HepG2 (cell line): ENCODE measurements around the gene CSNK1D. TPM values are rescaled to one million over a fixed set of nuclear protein-coding genes. Genes with fewer than 3 reads are reported as not detected.

Experiments used
- HNRNPLL ChIP-seq: fragments of 200-400 bp; formaldehyde crosslinking; IDR thresholded peaks from 2 replicates; pipeline ENCODE4 v1.6.1; 2017; ENCODE audit warnings: mild to moderate bottlenecking, low read depth, low read length; ENCODE audit not compliant: poor library complexity, severe bottlenecking
- MATR3 ChIP-seq: sonication (generic); formaldehyde crosslinking; IDR thresholded peaks from 2 replicates; pipeline ENCODE4 v1.4.0; 2020; ENCODE audit warnings: missing genetic modification reagents
- SETDB1 ChIP-seq: sonication (generic); formaldehyde crosslinking; IDR thresholded peaks from 2 replicates; pipeline ENCODE4 v1.5.1; 2020; ENCODE audit warnings: missing genetic modification reagents, mild to moderate bottlenecking, borderline replicate concordance
- SOX13 ChIP-seq, 3 experiments: fragments of 450-650 bp in 1 of 3; sonication (generic) in 1 of 3; formaldehyde crosslinking in 1 of 3; IDR thresholded peaks in 2 of 3; conservative IDR thresholded peaks in 1 of 3; 2 replicates each; pipeline versions ENCODE4 v1.5.0 to v1.6.1; 2016 to 2020; ENCODE audit warnings: antibody characterized with exemption in 1 of 3, mild to moderate bottlenecking in 1 of 3, missing compliant biosample characterization in 1 of 3, missing genetic modification reagents in 1 of 3, moderate library complexity in 1 of 3
- ZFP36 ChIP-seq: fragments of 150-350 bp; IDR thresholded peaks from 2 replicates; pipeline ENCODE4 v1.6.1; 2018; ENCODE audit warnings: borderline replicate concordance, low read length, low read depth; ENCODE audit not compliant: partially characterized antibody
- ZIK1 ChIP-seq: sonication (generic); formaldehyde crosslinking; IDR thresholded peaks from 2 replicates; pipeline ENCODE4 v1.5.0; 2020; ENCODE audit warnings: mild to moderate bottlenecking, low read depth, missing genetic modification reagents, borderline replicate concordance
- ZNF710 ChIP-seq: sonication (generic); formaldehyde crosslinking; IDR thresholded peaks from 2 replicates; pipeline ENCODE4 v1.5.0; 2020; ENCODE audit warnings: mild to moderate bottlenecking, missing genetic modification reagents, borderline replicate concordance
- polyA plus RNA-seq, 8 experiments: library from polyadenylated mRNA; depleted of rRNA in 3 of 8; stranded (reverse) in 7 of 8; unstranded in 1 of 8; fragments of >200 nt; fragmentation: Illumina TruSeq in 4 of 8; extraction: Trizol in 4 of 8; gene quantifications; 2 replicates each; pipeline versions ENCODE4 v1.2.1 to v1.2.3, GENCODE V29; 2011 to 2016; ENCODE audit warnings: low read depth in 4 of 8, missing spikeins in 1 of 8, mixed read lengths in 1 of 8; ENCODE audit not compliant: insufficient read depth in 1 of 8
- total RNA-seq, 5 experiments: library from RNA; depleted of rRNA; stranded (reverse); fragments of >200 nt; fragmentation: Illumina TruSeq; extraction: Trizol; gene quantifications; 2 replicates each; pipeline ENCODE4 v1.2.3, GENCODE V29; 2016; ENCODE audit warnings: low read depth in 1 of 5
- TF ChIP-seq, protein P1 (sequence below): IDR thresholded peaks from 2 replicates; pipeline ENCODE4 v1.4.0; 2020; ENCODE audit warnings: mild to moderate bottlenecking, missing genetic modification reagents
- TF ChIP-seq, protein P2 (sequence below): sonication (generic); formaldehyde crosslinking; IDR thresholded peaks from 2 replicates; pipeline ENCODE4 v1.4.0; 2020; ENCODE audit warnings: mild to moderate bottlenecking, missing genetic modification reagents
- TF ChIP-seq, protein P3 (sequence below): sonication (generic); formaldehyde crosslinking; IDR thresholded peaks from 2 replicates; pipeline ENCODE4 v1.5.0; 2020; ENCODE audit warnings: missing genetic modification reagents

Gene CSNK1D
- total and polyA plus RNA-seq, 2 of the 13 experiments (the other 11 are each of a cell fraction or from before 2014, with no cell fraction given): 31.5 to 128 TPM

DNA sequence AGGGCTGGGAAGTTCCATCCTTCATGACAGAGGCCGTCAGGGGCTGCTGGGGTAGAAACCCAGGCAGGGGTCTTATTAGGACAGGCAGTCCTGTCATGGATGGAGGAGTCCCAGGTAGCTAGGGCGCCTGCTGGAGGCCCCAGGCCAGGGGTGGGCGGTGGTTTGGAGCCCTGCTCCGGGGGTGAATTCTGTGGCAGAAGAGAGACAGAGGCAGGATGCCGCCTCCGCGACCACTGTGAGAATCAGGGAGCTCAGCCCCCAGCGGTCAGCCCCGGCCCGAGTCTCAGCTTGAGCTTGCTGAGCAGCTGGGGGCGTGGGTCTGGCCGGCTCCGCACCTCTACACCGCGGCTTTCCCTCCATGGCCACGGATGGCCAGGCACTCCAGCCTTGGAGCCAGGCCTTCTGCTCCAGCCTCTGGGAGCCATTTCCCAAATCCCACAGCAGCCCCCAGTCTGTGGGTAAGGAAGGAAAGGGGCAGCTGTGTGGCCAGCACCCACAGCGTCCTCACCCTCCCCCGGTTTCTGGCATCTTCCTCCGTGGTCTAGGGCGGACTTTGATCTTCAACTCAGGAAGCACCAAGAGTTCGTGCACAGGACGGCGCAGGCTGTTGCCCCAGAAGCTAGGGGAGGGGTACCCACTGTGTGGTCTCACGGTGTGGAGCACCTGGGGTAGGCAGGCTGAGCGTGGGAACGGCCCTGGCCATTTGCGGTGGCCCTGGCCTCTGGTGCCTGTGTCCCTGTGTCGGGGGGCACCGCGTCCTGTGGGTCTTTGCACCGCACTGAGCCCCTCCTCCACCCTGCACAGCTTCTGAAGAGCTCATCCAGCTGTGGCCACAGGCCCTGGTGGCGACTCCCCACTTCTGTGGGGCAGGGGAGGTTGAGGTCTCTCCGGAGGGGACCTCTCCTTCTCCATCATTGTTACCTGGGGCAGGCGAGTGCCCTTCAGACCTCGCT is 29.8 kb upstream of the CSNK1D start (continued):
- TF ChIP-seq SOX13 (IDR thresholded peaks at IDR 0.05) (no peak), SOX13 (CRISPR knock-in tag; conservative IDR thresholded peaks at IDR 0.05 in 1 of 2, IDR thresholded peaks at IDR 0.05 in 1 of 2) (peak in 1 of 2 experiments; percentile 10; a peak in 1 of 4 replicates), SETDB1 (CRISPR knock-in tag) (no peak), MATR3 (CRISPR knock-in tag) (no peak), HNRNPLL (no peak), ZFP36 (no peak), ZNF710 (CRISPR knock-in tag) (no peak), ZIK1 (CRISPR knock-in tag) (peak; percentile 71; the same call in 1 of the 2 replicates)
- TF ChIP-seq, protein P1, sequence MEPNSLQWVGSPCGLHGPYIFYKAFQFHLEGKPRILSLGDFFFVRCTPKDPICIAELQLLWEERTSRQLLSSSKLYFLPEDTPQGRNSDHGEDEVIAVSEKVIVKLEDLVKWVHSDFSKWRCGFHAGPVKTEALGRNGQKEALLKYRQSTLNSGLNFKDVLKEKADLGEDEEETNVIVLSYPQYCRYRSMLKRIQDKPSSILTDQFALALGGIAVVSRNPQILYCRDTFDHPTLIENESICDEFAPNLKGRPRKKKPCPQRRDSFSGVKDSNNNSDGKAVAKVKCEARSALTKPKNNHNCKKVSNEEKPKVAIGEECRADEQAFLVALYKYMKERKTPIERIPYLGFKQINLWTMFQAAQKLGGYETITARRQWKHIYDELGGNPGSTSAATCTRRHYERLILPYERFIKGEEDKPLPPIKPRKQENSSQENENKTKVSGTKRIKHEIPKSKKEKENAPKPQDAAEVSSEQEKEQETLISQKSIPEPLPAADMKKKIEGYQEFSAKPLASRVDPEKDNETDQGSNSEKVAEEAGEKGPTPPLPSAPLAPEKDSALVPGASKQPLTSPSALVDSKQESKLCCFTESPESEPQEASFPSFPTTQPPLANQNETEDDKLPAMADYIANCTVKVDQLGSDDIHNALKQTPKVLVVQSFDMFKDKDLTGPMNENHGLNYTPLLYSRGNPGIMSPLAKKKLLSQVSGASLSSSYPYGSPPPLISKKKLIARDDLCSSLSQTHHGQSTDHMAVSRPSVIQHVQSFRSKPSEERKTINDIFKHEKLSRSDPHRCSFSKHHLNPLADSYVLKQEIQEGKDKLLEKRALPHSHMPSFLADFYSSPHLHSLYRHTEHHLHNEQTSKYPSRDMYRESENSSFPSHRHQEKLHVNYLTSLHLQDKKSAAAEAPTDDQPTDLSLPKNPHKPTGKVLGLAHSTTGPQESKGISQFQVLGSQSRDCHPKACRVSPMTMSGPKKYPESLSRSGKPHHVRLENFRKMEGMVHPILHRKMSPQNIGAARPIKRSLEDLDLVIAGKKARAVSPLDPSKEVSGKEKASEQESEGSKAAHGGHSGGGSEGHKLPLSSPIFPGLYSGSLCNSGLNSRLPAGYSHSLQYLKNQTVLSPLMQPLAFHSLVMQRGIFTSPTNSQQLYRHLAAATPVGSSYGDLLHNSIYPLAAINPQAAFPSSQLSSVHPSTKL (CRISPR knock-in tag): peak; percentile 75
- TF ChIP-seq, protein P2, sequence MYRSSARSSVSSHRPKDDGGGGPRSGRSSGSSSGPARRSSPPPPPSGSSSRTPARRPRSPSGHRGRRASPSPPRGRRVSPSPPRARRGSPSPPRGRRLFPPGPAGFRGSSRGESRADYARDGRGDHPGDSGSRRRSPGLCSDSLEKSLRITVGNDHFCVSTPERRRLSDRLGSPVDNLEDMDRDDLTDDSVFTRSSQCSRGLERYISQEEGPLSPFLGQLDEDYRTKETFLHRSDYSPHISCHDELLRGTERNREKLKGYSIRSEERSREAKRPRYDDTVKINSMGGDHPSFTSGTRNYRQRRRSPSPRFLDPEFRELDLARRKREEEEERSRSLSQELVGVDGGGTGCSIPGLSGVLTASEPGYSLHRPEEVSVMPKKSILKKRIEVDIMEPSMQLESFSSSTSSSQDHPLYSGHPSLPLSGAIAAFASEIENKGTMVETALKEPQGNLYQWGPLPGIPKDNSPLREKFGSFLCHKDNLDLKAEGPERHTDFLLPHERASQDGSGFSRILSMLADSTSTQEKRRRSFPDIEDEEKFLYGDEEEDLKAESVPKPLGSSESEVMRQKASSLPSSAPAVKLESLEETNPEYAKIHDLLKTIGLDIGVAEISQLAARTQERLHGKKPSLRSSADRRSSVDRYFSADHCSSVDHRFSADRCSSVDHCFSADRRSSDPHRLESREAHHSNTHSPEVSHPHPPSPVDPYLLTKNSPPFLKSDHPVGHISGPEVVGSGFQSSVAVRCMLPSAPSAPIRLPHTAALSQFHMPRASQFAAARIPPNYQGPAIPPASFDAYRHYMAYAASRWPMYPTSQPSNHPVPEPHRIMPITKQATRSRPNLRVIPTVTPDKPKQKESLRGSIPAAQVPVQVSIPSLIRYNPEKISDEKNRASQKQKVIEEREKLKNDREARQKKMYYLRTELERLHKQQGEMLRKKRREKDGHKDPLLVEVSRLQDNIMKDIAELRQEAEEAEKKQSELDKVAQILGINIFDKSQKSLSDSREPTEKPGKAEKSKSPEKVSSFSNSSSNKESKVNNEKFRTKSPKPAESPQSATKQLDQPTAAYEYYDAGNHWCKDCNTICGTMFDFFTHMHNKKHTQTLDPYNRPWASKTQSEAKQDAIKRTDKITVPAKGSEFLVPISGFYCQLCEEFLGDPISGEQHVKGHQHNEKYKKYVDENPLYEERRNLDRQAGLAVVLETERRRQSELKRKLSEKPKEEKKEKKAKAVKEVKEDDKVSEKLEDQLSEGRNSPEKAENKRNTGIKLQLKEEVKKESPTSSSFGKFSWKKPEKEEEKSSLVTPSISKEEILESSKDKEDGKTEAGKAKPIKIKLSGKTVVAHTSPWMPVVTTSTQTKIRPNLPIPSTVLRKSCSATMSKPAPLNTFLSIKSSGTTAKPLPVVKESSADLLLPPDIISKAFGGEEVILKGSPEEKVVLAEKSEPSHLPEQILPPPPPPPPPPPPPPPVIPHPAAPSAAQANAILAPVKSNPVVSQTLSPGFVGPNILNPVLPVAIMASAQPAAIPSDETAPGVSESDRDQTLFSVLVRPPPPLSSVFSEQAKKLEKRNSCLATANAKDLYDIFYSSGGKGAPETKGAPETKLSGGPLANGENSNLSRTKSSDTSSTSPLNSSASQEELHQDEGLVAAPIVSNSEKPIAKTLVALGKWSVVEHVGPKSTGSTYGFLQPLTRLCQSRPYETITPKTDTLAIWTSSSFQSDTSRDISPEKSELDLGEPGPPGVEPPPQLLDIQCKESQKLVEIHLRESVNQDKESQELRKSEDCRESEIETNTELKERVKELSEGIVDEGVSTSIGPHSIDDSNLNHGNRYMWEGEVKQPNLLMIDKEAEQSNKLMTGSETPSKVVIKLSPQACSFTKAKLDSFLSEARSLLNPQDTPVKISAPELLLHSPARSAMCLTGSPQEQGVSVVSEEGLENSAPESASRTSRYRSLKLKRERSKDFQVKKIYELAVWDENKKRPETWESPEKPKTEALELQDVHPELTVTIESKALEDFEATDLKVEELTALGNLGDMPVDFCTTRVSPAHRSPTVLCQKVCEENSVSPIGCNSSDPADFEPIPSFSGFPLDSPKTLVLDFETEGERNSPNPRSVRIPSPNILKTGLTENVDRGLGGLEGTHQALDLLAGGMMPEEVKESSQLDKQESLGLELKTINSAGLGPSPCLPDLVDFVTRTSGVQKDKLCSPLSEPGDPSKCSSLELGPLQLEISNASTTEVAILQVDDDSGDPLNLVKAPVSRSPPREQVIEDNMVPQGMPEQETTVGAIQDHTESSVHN (CRISPR knock-in tag): no peak
- TF ChIP-seq, protein P3, sequence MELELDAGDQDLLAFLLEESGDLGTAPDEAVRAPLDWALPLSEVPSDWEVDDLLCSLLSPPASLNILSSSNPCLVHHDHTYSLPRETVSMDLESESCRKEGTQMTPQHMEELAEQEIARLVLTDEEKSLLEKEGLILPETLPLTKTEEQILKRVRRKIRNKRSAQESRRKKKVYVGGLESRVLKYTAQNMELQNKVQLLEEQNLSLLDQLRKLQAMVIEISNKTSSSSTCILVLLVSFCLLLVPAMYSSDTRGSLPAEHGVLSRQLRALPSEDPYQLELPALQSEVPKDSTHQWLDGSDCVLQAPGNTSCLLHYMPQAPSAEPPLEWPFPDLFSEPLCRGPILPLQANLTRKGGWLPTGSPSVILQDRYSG (CRISPR knock-in tag): no peak
